Transverse colon (tissue), 4 donors: Measurements from ENCODE around the gene CCDC88A.

Experiments used
- EP300 ChIP-seq: sonication (generic); formaldehyde crosslinking; IDR thresholded peaks from one replicate; pipeline ENCODE4 v1.6.1; 2017; ENCODE audit warnings: antibody characterized with exemption, low read depth
- POLR2A ChIP-seq: fragments of 450-650 bp; IDR thresholded peaks from one replicate; pipeline ENCODE4 v1.6.1; 2016; ENCODE audit warnings: antibody characterized with exemption, mild to moderate bottlenecking, moderate library complexity
- POLR2AphosphoS5 ChIP-seq, 3 donors: sonication (generic); formaldehyde crosslinking; IDR thresholded peaks; one replicate each; pipeline ENCODE4 v1.6.1; 2016; ENCODE audit warnings: antibody characterized with exemption in 3 of 3
- TF ChIP-seq, protein P1 (sequence below), 5 experiments: fragments of 200-600 bp in 3 of 5; fragments of 450-650 bp in 2 of 5; sonication (generic) in 3 of 5; IDR thresholded peaks; 1 replicate in 2 of 5; 2 replicates in 3 of 5; pipeline ENCODE4 v1.5.1; 2016 to 2017; ENCODE audit warnings: antibody characterized with exemption in 5 of 5, inconsistent platforms in 3 of 5, mild to moderate bottlenecking in 2 of 5, moderate library complexity in 1 of 5

DNA sequence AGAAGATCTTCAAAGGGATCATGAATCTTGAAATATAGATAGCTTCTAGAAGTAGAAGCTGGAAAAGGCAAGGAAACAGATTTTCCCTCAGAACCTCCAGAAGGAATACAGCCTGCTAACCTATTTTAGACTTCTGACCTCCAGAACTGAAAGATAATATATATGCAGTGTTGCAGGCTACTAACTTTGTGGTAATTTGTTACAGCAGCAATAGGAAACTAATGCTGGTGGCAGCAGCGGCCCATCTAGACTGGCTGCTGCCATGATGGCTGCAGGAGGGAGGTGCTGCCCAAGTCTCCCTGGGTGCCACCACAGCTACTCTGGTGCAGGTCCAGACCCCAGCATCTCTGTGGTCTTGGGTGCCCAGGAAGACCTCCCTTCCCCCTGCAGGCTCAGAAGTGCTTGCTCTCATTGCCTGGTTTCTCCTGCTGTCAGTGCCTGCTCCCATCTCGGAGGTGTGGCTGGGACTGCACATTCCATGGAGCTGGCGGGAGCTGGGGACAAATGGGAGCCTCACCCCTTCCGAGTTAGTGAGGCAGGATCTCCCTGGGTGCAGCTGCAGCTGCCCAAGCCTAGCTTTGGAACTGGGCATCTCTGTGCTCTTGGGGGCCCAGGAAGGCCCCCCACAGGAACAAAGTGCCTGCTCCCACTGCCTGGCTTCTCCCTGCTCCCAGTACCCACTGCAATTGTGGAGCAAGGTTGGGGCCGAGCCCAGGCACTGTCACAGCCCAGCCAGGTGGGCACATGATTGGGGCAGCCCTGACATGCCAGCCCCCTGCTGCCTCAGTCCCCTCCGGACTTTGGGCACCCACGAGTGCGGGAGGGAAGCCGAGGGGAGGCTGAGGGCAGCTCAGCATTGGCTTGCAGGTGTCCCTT is 18.1 kb upstream of the CCDC88A start:
- TF ChIP-seq, protein P1, sequence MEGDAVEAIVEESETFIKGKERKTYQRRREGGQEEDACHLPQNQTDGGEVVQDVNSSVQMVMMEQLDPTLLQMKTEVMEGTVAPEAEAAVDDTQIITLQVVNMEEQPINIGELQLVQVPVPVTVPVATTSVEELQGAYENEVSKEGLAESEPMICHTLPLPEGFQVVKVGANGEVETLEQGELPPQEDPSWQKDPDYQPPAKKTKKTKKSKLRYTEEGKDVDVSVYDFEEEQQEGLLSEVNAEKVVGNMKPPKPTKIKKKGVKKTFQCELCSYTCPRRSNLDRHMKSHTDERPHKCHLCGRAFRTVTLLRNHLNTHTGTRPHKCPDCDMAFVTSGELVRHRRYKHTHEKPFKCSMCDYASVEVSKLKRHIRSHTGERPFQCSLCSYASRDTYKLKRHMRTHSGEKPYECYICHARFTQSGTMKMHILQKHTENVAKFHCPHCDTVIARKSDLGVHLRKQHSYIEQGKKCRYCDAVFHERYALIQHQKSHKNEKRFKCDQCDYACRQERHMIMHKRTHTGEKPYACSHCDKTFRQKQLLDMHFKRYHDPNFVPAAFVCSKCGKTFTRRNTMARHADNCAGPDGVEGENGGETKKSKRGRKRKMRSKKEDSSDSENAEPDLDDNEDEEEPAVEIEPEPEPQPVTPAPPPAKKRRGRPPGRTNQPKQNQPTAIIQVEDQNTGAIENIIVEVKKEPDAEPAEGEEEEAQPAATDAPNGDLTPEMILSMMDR (IDR thresholded peaks at IDR 0.05), result no peak
- TF ChIP-seq POLR2A (no peak), POLR2AphosphoS5 (IDR thresholded peaks at IDR 0.05) (no peak), EP300 (no peak)
